Sigmoid colon (tissue), 4 donors: ENCODE measurements around the gene COMMD7.

Experiments used
- CTCF ChIP-seq, 4 experiments: fragments of 450-650 bp in 3 of 4; fragments of 200-600 bp in 1 of 4; IDR thresholded peaks; one replicate each; pipeline ENCODE4 v1.5.1; 2016 to 2019; ENCODE audit warnings: antibody characterized with exemption in 4 of 4, mild to moderate bottlenecking in 3 of 4, moderate library complexity in 2 of 4
- POLR2AphosphoS5 ChIP-seq, 4 donors: sonication (generic); formaldehyde crosslinking; IDR thresholded peaks; one replicate each; pipeline ENCODE4 v1.6.1; 2017; ENCODE audit warnings: antibody characterized with exemption in 4 of 4

DNA sequence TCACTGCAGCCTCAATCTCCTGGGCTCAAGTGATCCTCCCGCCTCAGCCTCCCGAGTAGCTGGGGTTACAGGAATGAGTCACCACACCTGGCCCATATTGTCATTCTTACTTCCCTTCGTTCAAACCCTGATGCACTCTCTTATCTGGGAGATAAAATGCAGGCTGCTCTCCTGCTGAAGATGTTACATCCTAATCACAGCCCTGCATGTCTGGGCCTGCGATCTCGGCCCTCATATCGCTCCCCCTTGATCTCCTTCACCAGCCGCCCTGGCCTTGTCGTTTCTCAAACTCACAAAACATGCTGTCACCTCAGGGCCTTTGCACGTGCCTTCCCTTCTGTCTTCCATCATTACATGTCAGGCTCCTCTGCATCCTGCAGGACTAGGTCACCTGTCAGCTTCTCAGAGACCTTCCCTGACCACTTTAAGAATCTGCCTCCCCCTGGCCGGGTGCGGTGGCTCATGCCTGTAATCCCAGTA lies 60.7 kb downstream of the COMMD7 start:
- TF ChIP-seq CTCF (IDR thresholded peaks at IDR 0.05) (no peak), POLR2AphosphoS5 (IDR thresholded peaks at IDR 0.05) (no peak)
